ENCODE results near the gene CD82. TPM values are rescaled to one million over a fixed set of nuclear protein-coding genes. Genes with fewer than 3 reads are reported as not detected.

CD82 gene, protein sequence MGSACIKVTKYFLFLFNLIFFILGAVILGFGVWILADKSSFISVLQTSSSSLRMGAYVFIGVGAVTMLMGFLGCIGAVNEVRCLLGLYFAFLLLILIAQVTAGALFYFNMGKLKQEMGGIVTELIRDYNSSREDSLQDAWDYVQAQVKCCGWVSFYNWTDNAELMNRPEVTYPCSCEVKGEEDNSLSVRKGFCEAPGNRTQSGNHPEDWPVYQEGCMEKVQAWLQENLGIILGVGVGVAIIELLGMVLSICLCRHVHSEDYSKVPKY
- total RNA-seq (25.8 TPM), polyA plus RNA-seq (ENCODE audit: insufficient read depth in 1 of 8, insufficient read length in 8 of 8, low replicate concordance in 1 of 8) (100 to 1,000 TPM in 1 of 8 donors, 10 to 100 TPM in 7; 57.1 to 108 (median 70.3) TPM)
- long read RNA-seq, donor 1, transcript CD82-201 (10 exons, 2,289 nt), result major isoform, 9 of 9 reads
- long read RNA-seq, donor 1, partial matches to known transcripts, result 0 of 9 reads
- long read RNA-seq, donor 1, other reads (novel, unspliced or antisense), result 0 of 9 reads
- long read RNA-seq, donor 2, partial matches to known transcripts, result 0 of 3 reads
- long read RNA-seq, donor 2, other reads (novel, unspliced or antisense), result 0 of 3 reads
- long read RNA-seq, donor 3, transcript CD82-201 (10 exons, 2,289 nt), result major isoform, 23 of 28 reads
- long read RNA-seq, donor 3, partial matches to known transcripts, result 0 of 28 reads
- long read RNA-seq, donor 3, other reads (novel, unspliced or antisense), result 5 of 28 reads
- long read RNA-seq, donor 4, transcript CD82-201 (10 exons, 2,289 nt), result major isoform, 12 of 24 reads
- long read RNA-seq, donor 4, partial matches to known transcripts, result 12 of 24 reads
- long read RNA-seq, donor 4, other reads (novel, unspliced or antisense), result 0 of 24 reads
- long read RNA-seq, donor 5, transcript CD82-201 (10 exons, 2,289 nt), result major isoform, 43 of 62 reads
- long read RNA-seq, donor 5, partial matches to known transcripts, result 18 of 62 reads
- long read RNA-seq, donor 5, other reads (novel, unspliced or antisense), result 0 of 62 reads
- long read RNA-seq, donor 6, transcript CD82-201 (10 exons, 2,289 nt), result major isoform, 44 of 44 reads
- long read RNA-seq, donor 6, partial matches to known transcripts, result 0 of 44 reads
- long read RNA-seq, donor 6, other reads (novel, unspliced or antisense), result 0 of 44 reads
- long read RNA-seq, donor 7, transcript CD82-201 (10 exons, 2,289 nt), result major isoform, 21 of 27 reads
- long read RNA-seq, donor 7, partial matches to known transcripts, result 6 of 27 reads
- long read RNA-seq, donor 7, other reads (novel, unspliced or antisense), result 0 of 27 reads
- long read RNA-seq, donor 8, transcript CD82-201 (10 exons, 2,289 nt), result major isoform, 6 of 7 reads
- long read RNA-seq, donor 8, partial matches to known transcripts, result 0 of 7 reads
- long read RNA-seq, donor 8, other reads (novel, unspliced or antisense), result 0 of 7 reads
- long read RNA-seq, donor 9, transcript CD82-201 (10 exons, 2,289 nt), result major isoform, 12 of 35 reads
- long read RNA-seq, donor 9, partial matches to known transcripts, result 23 of 35 reads
- long read RNA-seq, donor 9, other reads (novel, unspliced or antisense), result 0 of 35 reads
- long read RNA-seq, donor 10, transcript CD82-201 (10 exons, 2,289 nt), result major isoform, 21 of 21 reads
- long read RNA-seq, donor 10, partial matches to known transcripts, result 0 of 21 reads
- long read RNA-seq, donor 10, other reads (novel, unspliced or antisense), result 0 of 21 reads
- long read RNA-seq, donor 11, transcript CD82-201 (10 exons, 2,289 nt), result major isoform, 10 of 10 reads
- long read RNA-seq, donor 11, partial matches to known transcripts, result 0 of 10 reads
- long read RNA-seq, donor 11, other reads (novel, unspliced or antisense), result 0 of 10 reads

DNA sequence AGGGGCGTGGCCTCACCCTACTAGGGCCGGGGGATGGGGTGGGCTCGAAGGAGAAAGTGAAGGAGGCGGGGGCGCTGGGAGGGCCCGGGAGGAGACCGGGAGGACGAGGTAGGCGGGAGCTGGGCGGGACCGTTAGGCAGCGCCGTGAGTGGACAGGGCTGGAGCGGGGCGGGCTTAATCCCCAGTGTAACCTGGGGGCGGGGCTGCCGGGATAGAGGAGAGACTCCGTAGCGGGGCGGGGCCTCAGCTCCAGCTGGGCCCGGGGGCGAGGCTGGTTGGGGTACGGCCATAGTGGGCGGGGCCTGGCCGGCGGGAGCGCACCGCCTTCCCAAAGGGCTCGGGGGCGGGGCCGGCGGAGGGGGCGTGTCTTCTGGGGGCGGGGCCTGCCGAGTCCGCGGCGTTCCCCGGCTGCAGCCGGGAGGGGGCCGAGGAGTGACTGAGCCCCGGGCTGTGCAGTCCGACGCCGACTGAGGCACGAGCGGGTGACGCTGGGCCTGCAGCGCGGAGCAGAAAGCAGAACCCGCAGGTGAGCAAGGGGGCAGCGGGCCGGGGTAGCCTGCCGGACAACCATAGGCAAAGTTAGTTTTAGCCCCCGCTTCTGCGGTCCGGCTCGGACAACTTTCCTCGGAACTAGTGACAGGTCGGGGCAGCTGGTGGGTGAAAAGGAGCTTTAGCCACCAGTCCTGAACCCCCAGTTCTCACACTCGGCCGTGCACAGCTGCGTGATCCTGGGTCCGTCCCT, at the start of gene CD82:
TSS of gene CD82 (plus strand) at position 453 of the 742 bp plus-strand sequence. CDS start 29,000 bp downstream, outside the sequence.
- WGBS (ENCODE audit: insufficient coverage), result 1% methylated on average over 56 of the region's 64 CpGs
- DNase-seq, result peak; percentile 99
- Histone ChIP-seq H3K4me1 (ENCODE audit: control insufficient read depth, insufficient read depth, low read length) (peaks cover 69% of the 10 kb centered on the region), H3K27ac (ENCODE audit: low read length) (peak within 1 kb of the TSS; percentile 96), H3K4me3 (ENCODE audit: low read length) (peak within 1 kb of the TSS; percentile 73), H3K9me3 (replicated peaks; ENCODE audit: control insufficient read depth, low read depth, low read length) (no peaks in the 10 kb centered on the region), H3K36me3 (ENCODE audit: control insufficient read depth, insufficient read depth, low read length) (no peaks in the 10 kb centered on the region), H3K27me3 (ENCODE audit: control insufficient read depth, insufficient read depth, low read length) (no peaks in the 10 kb centered on the region)

DNA sequence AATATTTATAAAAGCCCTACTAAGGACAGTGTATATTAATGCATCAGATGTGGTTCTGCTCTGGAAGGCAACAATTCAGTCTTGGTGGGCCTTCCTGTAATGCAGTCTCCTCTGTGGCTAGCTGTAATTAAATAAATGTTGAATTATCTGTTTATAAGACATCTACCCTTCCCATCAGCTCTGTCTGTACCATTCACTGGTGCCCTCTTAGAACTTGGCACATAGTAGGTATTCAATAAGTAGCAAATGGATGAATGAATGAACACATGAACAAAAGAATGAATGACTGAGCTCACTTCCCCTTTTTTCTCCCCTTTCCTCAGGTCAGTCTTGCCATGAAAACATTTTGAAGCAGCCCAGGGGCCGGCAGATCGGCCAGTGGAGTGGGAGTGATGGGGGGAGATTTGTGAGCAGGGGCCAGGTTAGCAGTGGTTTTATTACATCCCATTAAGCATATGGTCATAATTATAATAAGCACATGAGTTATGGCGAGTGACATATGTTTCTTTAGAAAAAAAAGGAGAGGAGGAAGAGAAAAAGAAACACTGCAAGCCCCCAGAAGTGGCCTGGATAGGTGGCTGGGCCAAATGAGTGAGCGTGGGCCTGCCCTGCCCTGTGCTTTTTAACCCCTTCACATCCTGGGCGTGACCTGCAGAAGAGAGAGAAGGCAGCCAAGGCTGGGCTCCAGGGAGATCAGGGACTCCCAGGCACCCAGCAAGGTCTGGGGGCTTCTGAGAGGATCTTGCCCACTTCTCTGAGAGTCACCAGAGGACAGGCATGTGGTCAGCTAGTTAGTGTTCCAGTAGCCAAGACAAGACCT, 48.6 kb upstream of the CD82 start:
- no peaks in the 10 kb centered on the region for H3K9me3 ChIP-seq (replicated peaks; ENCODE audit: control insufficient read depth, low read depth, low read length)
- no CpG with 5 or more reads among the region's 5 CpGs for whole genome bisulfite sequencing (ENCODE audit: insufficient coverage)
- H3K4me3 ChIP-seq (ENCODE audit: low read length), result no peak overlapping the region
- no peaks in the 10 kb centered on the region for H3K36me3 ChIP-seq (ENCODE audit: control insufficient read depth, insufficient read depth, low read length)
- H3K4me1 ChIP-seq (ENCODE audit: control insufficient read depth, insufficient read depth, low read length), result peaks cover 26% of the 10 kb centered on the region
- peaks cover 16% of the 10 kb centered on the region for H3K27me3 ChIP-seq (ENCODE audit: control insufficient read depth, insufficient read depth, low read length)
- DNase-seq, result no peak
- H3K27ac ChIP-seq (ENCODE audit: low read length), result no peak overlapping the region

DNA sequence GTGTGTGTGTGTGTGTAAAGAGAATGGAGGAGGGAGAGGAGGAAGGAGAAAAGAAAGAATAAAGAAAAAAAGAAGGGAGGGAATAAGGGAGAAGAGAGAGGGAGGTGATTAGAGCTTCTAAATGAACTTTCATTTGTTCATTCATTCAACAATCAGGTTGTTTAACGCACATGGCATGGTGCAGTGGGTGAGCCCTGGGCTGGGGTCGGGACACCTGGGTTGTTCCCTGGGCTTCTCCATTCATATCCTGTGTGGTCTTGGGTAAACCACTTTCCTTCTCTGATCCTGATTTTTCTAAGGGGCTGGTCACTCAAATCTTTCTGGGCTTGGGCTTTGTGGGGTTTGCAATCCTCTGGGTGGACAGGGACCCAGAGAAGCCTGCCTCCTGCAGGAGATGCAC, 47.9 kb upstream of the CD82 start:
- Histone ChIP-seq H3K4me1 (ENCODE audit: control insufficient read depth, insufficient read depth, low read length) (peaks cover 26% of the 10 kb centered on the region), H3K27ac (ENCODE audit: low read length) (no peak overlapping the region), H3K27me3 (ENCODE audit: control insufficient read depth, insufficient read depth, low read length) (peaks cover 16% of the 10 kb centered on the region), H3K36me3 (ENCODE audit: control insufficient read depth, insufficient read depth, low read length) (no peaks in the 10 kb centered on the region), H3K4me3 (ENCODE audit: low read length) (no peak overlapping the region), H3K9me3 (replicated peaks; ENCODE audit: control insufficient read depth, low read depth, low read length) (no peaks in the 10 kb centered on the region)
- no peak for DNase-seq
- 77% methylated on average over 2 of the region's 2 CpGs for WGBS (ENCODE audit: insufficient coverage)

DNA sequence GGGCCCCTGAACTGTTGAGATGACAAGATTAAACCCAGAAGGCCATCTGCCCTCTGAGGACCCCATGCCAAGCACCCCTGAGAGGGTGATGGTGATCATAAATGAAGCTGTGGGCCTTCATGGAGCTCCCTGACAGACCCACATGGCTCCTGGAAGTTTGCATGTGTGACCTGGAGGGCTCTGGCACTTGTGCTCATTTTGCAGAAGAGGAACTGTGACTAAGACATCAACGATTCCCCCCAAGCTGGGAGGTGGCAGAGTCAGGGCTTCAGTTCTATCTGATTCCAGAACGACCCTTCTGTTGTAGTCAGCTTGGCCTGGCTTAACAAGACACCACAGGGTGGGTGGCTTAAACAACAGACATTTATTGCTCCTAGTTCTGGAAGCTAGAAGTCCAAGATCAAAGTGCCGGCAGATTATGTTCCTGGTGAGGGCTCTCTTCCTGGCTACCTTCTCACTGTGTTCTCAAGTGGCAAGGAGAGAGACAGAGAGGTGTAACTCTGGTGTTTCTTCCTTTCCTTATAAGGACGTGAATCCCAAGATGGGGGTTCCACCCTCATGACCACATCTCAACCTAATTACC, 46.4 kb upstream of the CD82 start:
- peaks cover 20% of the 10 kb centered on the region for H3K27me3 ChIP-seq (ENCODE audit: control insufficient read depth, insufficient read depth, low read length)
- peaks cover 32% of the 10 kb centered on the region for H3K4me1 ChIP-seq (ENCODE audit: control insufficient read depth, insufficient read depth, low read length)
- DNase-seq, result no peak
- WGBS (ENCODE audit: insufficient coverage), result 80% methylated on average over 1 of the region's 4 CpGs
- no peak overlapping the region for H3K4me3 ChIP-seq (ENCODE audit: low read length)
- H3K36me3 ChIP-seq (ENCODE audit: control insufficient read depth, insufficient read depth, low read length), result no peaks in the 10 kb centered on the region
- H3K9me3 ChIP-seq (replicated peaks; ENCODE audit: control insufficient read depth, low read depth, low read length), result no peaks in the 10 kb centered on the region
- H3K27ac ChIP-seq (ENCODE audit: low read length), result no peak overlapping the region

DNA sequence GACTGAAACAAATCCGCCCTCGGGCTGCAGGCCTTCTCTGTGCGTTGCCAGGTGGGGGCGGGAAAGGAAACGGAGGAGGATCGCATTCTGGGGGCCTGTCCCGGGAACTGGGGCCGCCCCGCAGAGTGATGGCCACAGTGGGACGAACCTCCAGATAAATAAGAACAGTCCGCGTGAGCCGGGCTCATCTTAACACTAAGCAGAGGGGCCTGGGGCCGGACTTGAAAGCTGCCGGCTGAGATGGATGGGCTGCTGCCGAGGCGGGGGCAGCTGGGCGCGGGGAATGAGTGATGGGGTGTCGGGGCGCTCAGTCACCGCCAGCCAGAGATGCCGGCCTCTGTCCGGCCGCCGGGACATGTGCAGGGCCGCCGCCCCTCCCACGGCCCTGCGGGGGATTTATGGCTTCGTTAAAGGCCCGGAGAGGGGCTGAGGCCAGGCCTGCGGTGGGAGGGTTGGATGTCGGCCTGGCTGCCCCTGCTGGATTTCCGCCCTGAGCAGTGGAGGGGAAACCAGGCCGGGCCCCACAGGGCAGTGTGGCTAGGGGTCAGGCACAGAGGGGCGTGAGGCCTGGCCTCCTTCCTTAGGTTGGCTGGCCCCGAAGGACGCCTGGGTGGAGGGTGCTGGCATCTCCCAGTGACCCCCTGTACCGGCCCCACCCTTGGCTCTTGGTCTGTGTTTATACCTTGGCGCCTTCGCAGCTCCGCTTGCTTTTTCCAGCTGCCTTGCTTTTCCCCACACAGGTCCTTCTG, 45.3 kb upstream of the CD82 start:
- H3K36me3 ChIP-seq (ENCODE audit: control insufficient read depth, insufficient read depth, low read length), result no peaks in the 10 kb centered on the region
- H3K4me1 ChIP-seq (ENCODE audit: control insufficient read depth, insufficient read depth, low read length), result peaks cover 39% of the 10 kb centered on the region
- peak; percentile 67 for DNase-seq
- whole genome bisulfite sequencing (ENCODE audit: insufficient coverage), result 17% methylated on average over 31 of the region's 43 CpGs
- peak overlapping the region; percentile 8 for H3K27ac ChIP-seq (ENCODE audit: low read length)
- H3K27me3 ChIP-seq (ENCODE audit: control insufficient read depth, insufficient read depth, low read length), result peaks cover 22% of the 10 kb centered on the region
- no peaks in the 10 kb centered on the region for H3K9me3 ChIP-seq (replicated peaks; ENCODE audit: control insufficient read depth, low read depth, low read length)
- H3K4me3 ChIP-seq (ENCODE audit: low read length), result no peak overlapping the region

DNA sequence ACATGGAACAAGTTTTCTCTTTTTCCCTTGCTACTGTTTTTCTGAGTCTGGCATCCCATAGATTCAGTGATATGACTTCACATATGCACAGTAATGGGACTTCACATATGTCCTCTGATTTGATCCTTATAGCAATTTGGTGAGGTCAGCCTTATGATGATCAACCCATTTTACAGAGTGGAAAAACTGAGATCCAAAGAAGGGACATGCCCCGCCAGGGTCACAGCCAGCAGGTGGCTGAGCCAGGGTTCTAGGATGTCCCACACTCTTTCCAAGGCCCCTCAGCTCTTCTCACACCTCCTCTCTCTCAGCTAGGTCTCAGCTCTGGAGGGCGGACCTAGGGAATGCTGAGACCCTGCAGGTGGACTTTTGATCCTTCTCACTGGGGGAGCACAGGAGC, 44.3 kb upstream of the CD82 start:
- Histone ChIP-seq H3K9me3 (replicated peaks; ENCODE audit: control insufficient read depth, low read depth, low read length) (no peaks in the 10 kb centered on the region), H3K36me3 (ENCODE audit: control insufficient read depth, insufficient read depth, low read length) (no peaks in the 10 kb centered on the region), H3K4me1 (ENCODE audit: control insufficient read depth, insufficient read depth, low read length) (peaks cover 46% of the 10 kb centered on the region), H3K4me3 (ENCODE audit: low read length) (no peak overlapping the region), H3K27ac (ENCODE audit: low read length) (no peak overlapping the region), H3K27me3 (ENCODE audit: control insufficient read depth, insufficient read depth, low read length) (peaks cover 22% of the 10 kb centered on the region)
- DNase-seq, result no peak
- WGBS (ENCODE audit: insufficient coverage), result 100% methylated on average over 1 of the region's 2 CpGs

DNA sequence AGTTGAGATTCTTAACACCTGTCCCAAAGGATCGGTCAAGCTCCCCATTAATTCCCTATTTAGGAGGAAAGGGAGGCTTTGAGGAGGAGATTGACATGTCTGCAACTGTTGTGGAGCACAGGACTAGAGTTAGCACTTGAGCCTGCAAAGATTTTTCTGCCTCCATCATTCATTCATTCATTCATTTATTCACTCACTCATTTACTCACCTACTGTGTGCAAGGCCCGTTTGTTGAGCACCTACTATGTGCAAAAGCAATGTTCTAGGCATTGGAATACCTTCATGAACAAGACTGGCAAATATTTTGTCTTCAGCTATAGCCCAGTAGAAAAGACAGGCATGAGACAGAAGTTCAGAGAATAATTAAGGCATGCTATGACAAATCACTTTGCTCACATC, 43.2 kb upstream of the CD82 start:
- H3K27ac ChIP-seq (ENCODE audit: low read length), result no peak overlapping the region
- no peak for DNase-seq
- H3K4me3 ChIP-seq (ENCODE audit: low read length), result no peak overlapping the region
- H3K27me3 ChIP-seq (ENCODE audit: control insufficient read depth, insufficient read depth, low read length), result peaks cover 22% of the 10 kb centered on the region
- H3K9me3 ChIP-seq (replicated peaks; ENCODE audit: control insufficient read depth, low read depth, low read length), result no peaks in the 10 kb centered on the region
- 83% methylated on average over 1 of the region's 2 CpGs for WGBS (ENCODE audit: insufficient coverage)
- no peaks in the 10 kb centered on the region for H3K36me3 ChIP-seq (ENCODE audit: control insufficient read depth, insufficient read depth, low read length)
- peaks cover 54% of the 10 kb centered on the region for H3K4me1 ChIP-seq (ENCODE audit: control insufficient read depth, insufficient read depth, low read length)

All from muscle of leg (tissue), 16 donors.